Endothelial cell (in vitro differentiated cells): ENCODE results near the gene COX5A. TPM values are rescaled to one million over a fixed set of nuclear protein-coding genes. Genes with fewer than 3 reads are reported as not detected.
"Not testable (repeated sequence)": the region's sequence is repeated elsewhere in the genome, so short reads cannot be mapped to it uniquely, and the experiment has no call there.

Experiments
- DNase-seq: peaks from one replicate; pipeline ENCODE4 v3.0.0; 2021; ENCODE audit warnings: low spot score
- H3K27ac Mint-ChIP-seq: one replicate; pipeline ENCODE4 v1.8.0; 2021; ENCODE audit warnings: mixed read lengths, inconsistent platforms; ENCODE audit not compliant: unreplicated experiment
- H3K27me3 Mint-ChIP-seq: one replicate; pipeline ENCODE4 v1.8.0; 2021; ENCODE audit warnings: mild to moderate bottlenecking, moderate library complexity, mixed read lengths, inconsistent platforms; ENCODE audit not compliant: unreplicated experiment
- H3K36me3 Mint-ChIP-seq: one replicate; pipeline ENCODE4 v1.8.0; 2021; ENCODE audit warnings: mild to moderate bottlenecking, low read depth, mixed read lengths, inconsistent platforms; ENCODE audit not compliant: unreplicated experiment
- H3K4me1 Mint-ChIP-seq: one replicate; pipeline ENCODE4 v1.8.0; 2021; ENCODE audit warnings: mild to moderate bottlenecking, mixed read lengths, inconsistent platforms; ENCODE audit not compliant: unreplicated experiment
- H3K4me3 Mint-ChIP-seq: one replicate; pipeline ENCODE4 v1.8.0; 2021; ENCODE audit warnings: mild to moderate bottlenecking, mixed read lengths, inconsistent platforms; ENCODE audit not compliant: unreplicated experiment
- H3K9me3 Mint-ChIP-seq: one replicate; pipeline ENCODE4 v1.8.0; 2021; ENCODE audit warnings: mixed read lengths, inconsistent platforms; ENCODE audit not compliant: unreplicated experiment
- total RNA-seq: library from RNA; stranded (reverse); fragmentation: NEBNext Ultra II Directional; extraction: Animal tissue kit (Norgen Biotek cat#: 25700); gene quantifications from one replicate; pipeline ENCODE4 v1.2.1, GENCODE V29; 2021; ENCODE audit not compliant: unreplicated experiment
- TF ChIP-seq, protein P1 (sequence below): fragments of 200-600 bp; sonication (generic); IDR thresholded peaks from one replicate; pipeline ENCODE4 v1.5.0; 2021; ENCODE audit warnings: antibody characterized with exemption; ENCODE audit not compliant: unreplicated experiment

COX5A gene
- total RNA-seq, 1 donor from 2014 or later = 182 TPM

DNA sequence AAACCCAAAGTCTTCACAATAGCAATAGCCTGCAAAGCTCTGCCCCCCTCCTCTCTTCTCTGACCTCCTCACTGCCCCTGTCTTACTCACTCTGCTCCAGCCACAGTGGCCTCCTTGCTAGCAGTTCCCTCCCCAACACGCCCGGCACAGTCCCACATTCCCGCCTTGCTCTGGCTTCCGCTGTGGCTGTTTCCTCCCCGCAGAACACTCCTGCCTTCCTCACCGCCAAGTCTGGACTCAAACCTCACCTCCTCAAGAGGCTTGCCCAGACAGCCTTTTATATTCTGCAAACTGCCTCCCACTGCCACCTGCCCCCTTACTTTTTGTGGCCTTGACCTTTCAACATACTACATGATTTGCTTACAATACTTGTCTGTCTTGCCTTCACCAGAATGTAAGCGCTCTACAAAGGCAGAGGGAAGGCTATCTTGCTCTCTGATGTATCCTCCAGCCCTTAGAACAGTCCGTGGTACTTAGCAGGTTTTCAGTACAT lies 48.4 kb downstream of the COX5A start:
- peaks cover 19% of the 10 kb centered on the region for H3K4me1 Mint-ChIP-seq
- H3K9me3 Mint-ChIP-seq = no peaks in the 10 kb centered on the region
- H3K27ac Mint-ChIP-seq = peak overlapping the region; percentile 85
- TF ChIP-seq, protein P1, sequence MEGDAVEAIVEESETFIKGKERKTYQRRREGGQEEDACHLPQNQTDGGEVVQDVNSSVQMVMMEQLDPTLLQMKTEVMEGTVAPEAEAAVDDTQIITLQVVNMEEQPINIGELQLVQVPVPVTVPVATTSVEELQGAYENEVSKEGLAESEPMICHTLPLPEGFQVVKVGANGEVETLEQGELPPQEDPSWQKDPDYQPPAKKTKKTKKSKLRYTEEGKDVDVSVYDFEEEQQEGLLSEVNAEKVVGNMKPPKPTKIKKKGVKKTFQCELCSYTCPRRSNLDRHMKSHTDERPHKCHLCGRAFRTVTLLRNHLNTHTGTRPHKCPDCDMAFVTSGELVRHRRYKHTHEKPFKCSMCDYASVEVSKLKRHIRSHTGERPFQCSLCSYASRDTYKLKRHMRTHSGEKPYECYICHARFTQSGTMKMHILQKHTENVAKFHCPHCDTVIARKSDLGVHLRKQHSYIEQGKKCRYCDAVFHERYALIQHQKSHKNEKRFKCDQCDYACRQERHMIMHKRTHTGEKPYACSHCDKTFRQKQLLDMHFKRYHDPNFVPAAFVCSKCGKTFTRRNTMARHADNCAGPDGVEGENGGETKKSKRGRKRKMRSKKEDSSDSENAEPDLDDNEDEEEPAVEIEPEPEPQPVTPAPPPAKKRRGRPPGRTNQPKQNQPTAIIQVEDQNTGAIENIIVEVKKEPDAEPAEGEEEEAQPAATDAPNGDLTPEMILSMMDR = no peak
- DNase-seq = peak; percentile 39
- H3K4me3 Mint-ChIP-seq = peak overlapping the region; percentile 89
- peaks cover 9% of the 10 kb centered on the region for H3K27me3 Mint-ChIP-seq
- peaks cover 7% of the 10 kb centered on the region for H3K36me3 Mint-ChIP-seq

DNA sequence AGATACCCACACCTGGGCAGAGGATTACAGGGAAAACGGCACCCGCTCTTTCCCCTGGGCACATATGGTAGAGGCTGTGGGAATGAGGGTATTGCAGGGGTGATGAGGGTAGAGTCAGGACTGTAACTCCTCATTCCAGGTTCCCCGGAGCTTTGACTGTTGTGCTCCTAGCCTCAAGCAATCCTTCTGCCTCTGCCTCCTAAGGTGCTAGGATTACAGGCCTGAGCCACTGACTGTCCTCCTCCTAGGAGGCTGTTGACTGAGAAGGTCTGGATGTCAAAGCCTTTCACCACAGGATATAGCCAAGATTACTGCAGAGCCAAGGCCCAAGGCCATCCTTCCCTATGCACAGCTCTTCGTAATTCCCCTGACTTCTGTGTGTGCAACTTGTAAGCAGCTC lies 49.2 kb downstream of the COX5A start:
- Mint-ChIP-seq H3K36me3 (peaks cover 6% of the 10 kb centered on the region), H3K4me1 (peaks cover 19% of the 10 kb centered on the region), H3K9me3 (no peaks in the 10 kb centered on the region), H3K27me3 (peaks cover 6% of the 10 kb centered on the region), H3K4me3 (no peak overlapping the region), H3K27ac (no peak overlapping the region)
- DNase-seq = no peak
- TF ChIP-seq, protein P1 = no peak

DNA sequence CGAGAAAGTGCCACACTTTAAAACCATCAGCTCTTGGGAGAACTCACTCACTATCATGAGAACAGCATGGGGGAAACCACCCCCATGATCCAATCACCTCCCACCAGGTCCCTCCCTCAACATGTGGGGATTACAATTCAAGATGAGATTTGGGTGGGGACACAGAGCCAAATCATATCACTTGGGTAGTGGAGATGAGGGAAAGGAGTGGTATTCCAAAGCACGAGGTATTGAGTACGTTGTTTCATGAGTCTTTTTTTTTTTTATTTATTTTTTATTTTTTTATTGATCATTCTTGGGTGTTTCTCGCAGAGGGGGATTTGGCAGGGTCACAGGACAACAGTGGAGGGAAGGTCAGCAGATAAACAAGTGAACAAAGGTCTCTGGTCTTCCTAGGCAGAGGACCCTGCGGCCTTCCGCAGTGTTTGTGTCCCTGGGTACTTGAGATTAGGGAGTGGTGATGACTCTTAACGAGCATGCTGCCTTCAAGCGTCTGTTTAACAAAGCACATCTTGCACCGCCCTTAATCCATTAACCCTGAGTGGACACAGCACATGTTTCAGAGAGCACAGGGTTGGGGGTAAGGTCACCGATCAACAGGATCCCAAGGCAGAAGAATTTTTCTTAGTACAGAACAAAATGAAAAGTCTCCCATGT lies 50.2 kb downstream of the COX5A start:
- not testable (repeated sequence) for H3K27ac Mint-ChIP-seq, H3K9me3 Mint-ChIP-seq, DNase-seq, H3K36me3 Mint-ChIP-seq, H3K4me3 Mint-ChIP-seq, H3K27me3 Mint-ChIP-seq
- H3K4me1 Mint-ChIP-seq = peaks cover 19% of the 10 kb centered on the region

DNA sequence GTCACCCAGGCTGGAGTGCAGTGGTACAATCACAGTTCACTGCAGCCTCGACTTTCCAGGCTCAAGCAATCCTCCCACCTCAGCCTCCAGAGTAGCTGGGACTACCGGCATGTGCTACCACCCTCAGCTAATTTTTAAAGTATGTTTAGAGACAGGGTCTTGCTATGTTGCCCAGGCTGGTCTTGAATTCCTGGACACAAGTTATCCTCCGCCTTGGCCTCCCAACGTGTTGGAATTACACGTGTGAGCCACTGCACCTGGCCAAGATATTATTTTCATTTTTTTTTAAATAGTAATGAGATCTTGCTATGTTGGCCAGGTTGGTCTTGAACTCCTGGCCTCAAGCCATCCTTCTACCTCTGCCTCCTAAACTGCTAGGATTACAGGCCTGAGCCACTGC lies 52.4 kb downstream of the COX5A start:
- Mint-ChIP-seq H3K27me3 (peaks cover 6% of the 10 kb centered on the region), H3K36me3 (no peaks in the 10 kb centered on the region), H3K4me1 (peaks cover 14% of the 10 kb centered on the region), H3K4me3 (no peak overlapping the region), H3K27ac (no peak overlapping the region), H3K9me3 (no peaks in the 10 kb centered on the region)
- no peak for DNase-seq
- TF ChIP-seq, protein P1 = no peak

DNA sequence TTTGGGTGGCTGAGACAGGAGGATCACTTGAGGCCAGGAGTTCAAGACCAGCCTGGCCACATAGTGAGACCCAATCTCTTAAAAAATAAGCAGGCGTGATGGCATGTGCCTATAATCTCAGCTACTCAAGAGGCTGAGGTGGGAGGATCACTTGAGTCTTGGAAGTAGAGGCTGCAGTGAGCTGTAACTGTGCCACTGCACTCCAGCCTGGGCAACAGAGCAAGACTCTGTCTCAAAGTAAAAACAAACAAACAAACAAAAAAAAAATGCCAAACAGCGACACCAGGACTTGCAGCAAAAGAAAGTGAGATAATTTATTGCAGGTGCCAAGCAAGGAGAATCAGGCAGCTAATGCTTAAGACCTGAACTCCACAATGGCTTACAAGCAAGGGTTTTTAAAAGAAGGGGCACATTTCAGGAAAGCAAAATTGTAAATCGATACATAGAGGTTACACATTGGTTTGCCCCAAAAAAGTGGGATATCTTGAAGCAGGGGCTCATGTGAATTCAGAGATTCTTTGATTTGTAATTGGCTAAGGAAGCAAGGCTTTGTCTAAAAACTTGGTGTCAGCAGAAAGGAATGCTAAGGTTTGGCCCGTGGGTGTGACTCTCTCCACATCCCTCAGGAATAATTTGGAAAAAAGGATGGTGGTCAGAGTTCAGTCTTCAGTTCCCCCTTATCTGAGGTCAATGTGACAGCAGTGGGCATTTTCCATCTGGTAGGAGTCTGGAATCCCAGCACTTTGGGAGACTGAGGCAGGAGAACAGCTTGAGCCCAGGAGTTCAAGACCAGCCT lies 53.2 kb downstream of the COX5A start:
- no peaks in the 10 kb centered on the region for H3K9me3 Mint-ChIP-seq
- no peak overlapping the region for H3K4me3 Mint-ChIP-seq
- TF ChIP-seq, protein P1 = no peak
- DNase-seq = no peak
- H3K27me3 Mint-ChIP-seq = peaks cover 6% of the 10 kb centered on the region
- peaks cover 8% of the 10 kb centered on the region for H3K4me1 Mint-ChIP-seq
- H3K36me3 Mint-ChIP-seq = no peaks in the 10 kb centered on the region
- H3K27ac Mint-ChIP-seq = peak overlapping the region; percentile 31
